Central memory CD4-positive, alpha-beta T cell (primary cell): ENCODE results near the gene ALDH9A1.
"Not testable (repeated sequence)": the region's sequence is repeated elsewhere in the genome, so short reads cannot be mapped to it uniquely, and the experiment has no call there.

Source experiments
- DNase-seq: peaks from one replicate; pipeline ENCODE4 v3.0.0; 2022

The ALDH9A1 gene

DNA sequence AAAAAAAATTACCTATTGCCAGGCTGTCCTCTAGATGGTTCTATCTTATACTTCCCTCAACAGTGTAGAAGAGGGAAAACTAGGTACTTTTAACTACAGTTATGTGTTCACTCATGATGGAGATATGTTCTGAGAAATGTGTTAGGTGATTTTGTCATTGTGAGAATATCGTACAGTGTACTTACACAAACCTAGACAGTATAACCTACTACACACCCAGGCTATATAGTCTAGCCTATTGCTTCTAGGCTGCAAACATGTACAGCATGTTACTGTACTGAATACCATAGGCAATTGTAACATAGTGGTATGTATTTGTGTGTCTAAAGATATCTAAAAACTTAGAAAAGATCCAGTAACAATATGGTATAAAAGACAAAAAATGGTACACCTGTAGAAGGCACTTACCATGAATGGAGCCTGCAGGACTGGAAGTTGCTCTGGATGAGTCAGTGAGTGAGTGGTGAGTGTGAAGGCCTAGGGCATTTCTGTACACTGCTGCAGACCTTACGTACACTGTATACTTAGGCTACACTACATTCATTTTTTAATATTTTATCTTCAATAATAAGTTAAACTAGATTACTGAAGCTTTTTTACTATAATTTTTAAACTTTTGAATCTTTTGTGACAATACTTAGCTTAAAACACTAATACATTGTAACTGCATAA lies 54.2 kb downstream of the ALDH9A1 start:
- no peak for DNase-seq

DNA sequence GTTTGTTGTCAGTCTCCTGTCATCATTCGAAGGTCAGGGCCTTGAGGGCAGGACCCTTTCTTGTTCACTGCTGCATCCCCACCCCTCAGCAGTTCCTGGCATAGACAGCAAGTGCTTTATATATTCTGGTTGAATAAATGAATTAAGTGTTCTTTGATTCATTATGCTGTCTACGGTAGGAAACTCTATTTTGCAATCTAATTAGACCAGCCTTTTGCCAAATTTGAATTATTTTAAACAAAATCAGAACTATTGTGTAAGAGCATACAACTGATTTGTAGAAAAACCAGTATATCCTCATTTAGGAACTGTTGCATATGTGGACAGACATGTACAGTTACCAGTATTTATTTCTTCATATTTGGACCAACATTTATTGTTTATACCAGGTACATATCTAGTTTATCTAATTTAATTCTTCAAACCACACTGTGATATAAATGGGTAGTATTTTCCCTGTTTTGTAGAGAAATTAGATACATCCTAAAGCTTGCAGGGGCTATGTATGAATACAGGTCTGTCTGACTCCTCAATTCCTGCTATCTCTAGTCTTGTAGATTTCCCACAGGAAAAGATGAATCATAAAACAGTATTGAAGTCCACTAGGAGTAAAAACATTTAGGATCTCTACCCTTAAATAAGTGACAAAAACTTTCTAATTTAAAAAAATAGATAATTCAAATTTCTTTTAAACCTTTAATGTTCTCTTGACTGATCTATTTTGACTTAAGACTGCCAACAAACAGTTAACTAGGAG lies 57.0 kb downstream of the ALDH9A1 start:
- no peak for DNase-seq

DNA sequence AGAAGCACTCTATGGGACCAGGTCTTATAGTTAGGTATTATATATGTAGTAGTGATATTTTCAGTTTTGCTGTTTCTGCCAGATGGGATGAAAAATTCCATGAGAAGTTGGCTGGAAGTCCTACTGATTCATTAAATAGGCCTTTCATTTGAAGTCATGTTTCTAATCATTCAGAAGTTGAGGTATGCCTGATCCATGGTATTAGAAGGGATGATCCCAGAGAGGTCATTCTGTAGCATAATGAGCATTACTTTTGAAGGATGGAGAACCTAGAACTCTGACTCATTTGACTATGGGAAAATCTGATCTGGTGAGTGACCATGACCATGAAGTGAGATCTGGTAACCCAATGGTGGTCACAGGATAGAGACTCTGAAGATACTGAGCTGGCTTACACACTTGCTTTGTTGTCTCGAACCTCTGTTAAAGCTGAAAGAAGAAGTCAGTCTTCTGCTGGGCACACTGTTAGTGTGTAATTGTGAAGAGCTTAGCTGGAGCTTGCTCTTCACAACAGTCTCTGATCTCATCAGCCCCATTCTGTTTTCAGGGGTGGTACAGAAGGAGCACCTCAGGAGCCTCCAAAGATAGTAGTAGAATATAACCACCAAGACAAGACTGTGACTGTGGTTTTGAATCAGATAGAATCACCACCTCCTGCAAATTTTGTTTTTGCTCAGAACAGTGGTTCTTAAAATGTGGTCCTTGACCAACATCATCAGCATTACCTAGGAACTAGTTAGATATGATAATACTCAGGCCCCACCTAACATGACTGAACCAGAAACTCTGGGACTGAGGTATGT lies 58.3 kb downstream of the ALDH9A1 start:
- DNase-seq: no peak

DNA sequence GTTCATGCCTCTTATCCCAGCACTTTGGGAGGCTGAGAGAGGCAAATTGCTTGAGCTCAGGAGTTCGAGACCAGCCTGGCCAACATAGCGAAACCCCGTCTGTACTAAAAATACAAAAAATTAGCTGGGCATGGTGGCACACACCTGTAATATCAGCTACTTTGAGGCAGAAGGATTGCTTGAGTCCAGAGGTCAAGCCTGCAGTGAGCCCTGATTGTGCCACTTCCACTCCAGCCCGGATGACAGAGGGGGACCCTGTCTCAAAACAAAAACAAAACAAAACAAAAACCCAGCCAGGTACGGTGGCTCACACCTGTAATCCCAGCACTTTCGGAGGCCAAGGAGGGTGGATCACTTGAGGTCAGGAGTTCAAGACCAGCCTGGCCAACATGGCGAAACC lies 60.2 kb downstream of the ALDH9A1 start:
- not testable (repeated sequence) for DNase-seq

DNA sequence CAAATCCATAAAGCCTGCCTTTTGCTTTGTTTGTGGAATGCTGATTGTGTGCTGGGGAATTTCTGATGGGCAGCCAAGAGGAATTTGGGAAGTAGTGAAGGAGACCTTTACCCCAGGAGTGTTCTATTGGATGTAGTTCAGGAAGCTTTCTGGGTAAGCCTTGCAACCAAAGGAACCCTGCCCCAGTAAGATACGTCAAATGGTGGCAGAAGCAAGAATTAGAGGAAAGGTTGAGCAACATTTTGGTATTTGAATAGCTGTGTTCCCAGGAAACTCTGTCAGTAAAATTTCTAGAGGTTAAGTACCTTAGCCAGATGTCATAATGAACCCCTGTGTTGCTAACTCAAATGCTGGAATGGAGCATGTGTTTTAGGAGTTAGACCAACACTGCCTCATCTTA lies 60.9 kb downstream of the ALDH9A1 start:
- no peak for DNase-seq

DNA sequence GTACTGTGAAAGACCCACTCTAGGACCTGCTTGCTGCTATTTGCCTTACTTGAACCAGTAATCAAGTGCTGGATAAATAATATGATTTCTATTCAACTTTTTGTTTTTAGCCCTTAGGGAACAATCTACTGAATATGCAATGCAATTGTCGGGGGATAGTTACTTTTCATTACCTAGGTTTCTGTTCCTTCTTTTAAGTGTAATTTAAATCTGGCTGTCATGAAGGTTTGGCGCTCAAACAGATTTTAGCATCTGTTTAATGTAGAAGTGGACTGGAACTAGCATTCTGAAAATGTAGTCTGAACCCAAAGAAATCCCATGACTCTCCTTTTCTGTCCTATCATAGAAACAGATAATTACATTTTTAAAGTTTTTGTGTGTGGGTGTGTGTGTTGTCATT lies 62.5 kb downstream of the ALDH9A1 start:
- DNase-seq: no peak

DNA sequence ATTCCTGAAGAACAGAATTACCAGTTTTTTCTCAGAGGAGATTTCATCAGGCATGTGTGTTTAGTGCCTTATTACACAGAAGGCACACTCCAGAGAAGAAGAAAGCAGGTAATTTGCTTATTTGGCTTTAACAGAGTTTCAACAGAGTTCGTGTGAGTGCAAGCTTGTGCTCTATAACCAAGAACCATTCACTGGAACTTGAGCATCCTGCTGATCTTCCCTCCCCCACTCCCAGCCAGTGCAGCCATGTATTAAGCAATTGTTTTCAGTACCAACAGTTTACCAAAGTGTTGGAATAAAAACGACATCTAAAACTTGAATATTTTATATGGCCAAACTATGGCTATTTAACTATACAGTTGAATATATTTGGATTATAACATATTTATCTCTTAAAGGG lies 63.0 kb downstream of the ALDH9A1 start:
- no peak for DNase-seq

DNA sequence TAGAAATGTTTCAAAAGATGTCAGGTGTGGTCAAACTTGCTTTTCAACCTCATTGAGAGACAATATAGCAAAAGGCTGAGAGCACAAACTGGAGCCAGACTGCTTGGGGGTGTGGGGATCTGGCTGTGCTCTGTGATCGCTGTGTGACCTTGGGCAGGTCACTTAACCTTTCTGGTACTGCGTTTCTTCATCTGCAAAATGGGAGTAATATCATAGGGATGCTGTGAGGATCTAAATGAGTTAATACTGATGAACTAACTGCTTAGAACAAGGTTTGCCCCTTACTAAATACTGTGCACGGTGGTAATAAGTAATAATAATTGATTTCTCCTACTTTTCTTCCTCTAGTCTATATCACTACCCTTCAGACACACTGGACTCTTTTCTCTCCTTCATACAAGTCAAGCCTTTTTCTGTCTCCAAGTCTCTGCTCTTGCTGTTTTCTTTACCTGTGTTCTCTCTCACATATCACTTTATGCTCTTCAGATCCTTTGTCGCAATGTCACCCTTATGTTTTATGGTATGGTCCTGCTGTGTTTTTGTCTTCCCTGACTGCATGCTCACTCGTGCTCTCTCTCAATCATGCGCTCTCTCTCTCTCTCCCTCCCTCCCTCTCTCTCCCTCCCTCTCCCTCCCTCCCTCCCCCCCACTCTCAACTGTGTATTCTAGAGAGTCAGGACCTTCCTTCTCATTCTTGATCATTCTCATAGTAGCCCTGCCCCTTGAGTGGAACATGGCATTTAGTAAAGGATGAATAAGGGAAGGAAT lies 64.0 kb downstream of the ALDH9A1 start:
- DNase-seq: no peak

DNA sequence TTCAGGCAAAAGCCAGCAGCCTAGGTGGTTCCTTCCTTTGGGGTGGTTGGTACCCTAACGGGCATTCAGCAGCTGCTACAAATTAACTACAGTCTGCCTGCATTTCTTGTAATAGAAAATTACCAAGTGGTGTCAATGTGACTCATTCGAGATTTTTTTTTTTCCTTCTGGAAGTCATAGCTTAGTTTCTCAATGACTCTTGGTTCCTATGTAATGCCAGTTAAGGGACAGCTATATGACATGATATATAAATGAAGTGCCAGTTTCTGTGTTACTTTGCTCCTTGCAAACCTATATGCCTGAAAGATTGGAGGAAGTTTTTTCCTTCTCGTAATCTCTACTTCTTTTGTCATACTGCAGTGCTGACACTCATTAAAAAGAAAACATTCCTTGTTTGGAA lies 64.7 kb downstream of the ALDH9A1 start:
- no peak for DNase-seq

DNA sequence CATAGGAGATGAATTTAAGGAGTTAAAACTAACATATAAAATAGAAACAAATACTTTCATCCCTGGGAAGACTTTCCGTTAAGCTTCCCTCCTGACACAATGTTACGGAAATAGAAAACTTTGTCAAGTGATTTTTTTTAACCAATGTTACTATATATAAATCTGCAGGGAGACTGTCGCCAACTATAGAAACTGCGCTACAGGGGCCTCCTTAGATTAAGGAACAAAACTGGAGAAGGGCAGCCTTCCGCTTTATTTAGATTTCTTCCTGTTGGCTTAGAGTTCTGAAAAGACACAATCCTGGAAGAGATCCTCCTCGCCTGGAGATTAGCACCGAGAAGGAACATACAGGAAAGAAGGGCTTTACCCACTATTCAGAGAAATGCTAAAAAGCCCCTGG lies 65.9 kb downstream of the ALDH9A1 start:
- no peak for DNase-seq

DNA sequence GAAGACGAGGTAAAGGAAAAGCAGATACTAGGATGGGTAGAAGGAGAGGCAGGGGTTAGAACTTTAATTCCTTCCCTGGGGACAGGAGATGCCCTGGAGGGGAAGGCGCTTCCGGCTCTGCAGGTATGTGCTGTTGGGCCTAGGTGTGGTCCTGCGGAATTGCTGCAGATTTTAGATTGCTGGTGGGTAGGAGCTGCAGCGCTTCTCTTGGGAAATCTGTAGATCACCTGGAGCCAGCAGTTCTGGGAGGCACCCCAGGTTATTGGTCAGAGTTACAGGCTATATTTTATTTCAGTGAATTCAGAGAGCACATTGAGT lies 66.3 kb downstream of the ALDH9A1 start:
- no peak for DNase-seq

DNA sequence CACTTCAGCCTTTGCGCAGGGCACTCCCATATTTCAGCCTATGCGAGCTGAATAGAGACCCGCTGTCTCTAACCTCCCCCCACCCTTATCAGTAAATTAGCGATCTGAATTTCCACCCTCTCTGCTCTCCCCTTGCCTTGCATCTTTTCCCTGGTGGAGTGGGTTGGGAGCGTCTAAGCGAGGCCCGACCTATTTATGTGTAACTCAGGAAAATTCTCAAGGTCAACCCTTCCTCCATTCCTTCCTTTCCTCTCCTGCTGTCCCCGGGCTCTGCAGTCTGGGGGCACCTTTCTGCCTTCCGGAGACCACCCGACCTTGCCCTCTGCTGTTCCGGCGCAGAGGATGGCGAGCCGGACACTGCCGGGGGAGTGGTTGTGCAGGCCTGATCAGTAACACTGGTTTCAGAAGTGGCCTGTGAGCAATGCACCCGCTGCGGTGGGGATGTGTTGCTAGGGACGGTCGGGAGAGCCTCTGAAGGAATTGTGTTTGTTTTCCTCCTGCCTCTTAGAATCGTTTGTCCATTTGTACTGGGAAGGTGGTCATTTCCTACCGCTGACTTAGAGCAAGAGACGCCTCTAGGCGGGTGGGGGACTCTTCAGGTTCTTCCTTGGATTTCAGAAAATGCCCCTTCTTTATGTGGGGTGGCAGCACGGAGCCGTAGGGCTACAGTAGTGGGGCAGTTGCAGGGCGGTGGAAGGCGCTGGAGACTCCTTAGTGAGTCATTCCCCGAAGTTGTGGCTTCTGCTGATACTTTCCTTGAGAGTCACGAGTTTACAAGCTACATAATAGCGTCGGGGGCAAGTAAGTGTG lies 66.8 kb downstream of the ALDH9A1 start:
- peak; percentile 12 for DNase-seq

DNA sequence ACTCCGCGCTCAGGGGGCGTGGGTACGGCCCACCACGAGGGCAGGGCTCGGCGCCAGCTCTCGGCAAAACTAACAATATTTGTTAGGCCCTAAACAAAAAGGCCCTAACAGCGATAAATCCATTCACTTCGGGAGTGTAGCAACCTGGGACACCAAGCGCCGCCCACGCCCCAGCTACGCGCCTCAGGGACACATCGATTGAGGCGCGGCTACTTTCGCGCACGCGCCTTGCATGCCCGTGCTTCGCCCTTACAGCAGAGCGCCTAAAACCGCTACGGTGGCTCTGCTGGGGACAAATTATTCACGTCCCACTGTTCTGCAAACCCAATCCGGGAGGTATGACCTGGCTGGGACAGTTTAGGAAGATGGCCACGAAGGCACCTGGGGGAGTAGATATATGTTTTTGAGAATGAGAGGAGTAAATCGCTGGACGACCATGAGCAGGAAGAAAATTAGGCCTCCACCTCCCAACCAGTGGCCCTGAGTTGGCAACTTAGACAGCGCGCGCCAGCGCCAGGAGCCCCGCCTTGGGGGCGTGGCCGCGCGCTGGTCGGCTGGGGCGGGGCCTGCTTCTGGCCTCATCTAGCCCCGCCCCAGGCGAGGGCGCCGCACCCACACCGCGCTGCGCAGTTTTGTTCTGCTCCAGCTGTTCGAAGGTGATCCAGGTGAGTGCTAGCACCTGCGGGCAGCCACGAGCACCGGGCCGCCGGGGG lies 67.6 kb downstream of the ALDH9A1 start, which contains the start of gene MGST3:
Gene MGST3, plus strand, starts transcription at position 606 of the 713 bp plus-strand sequence. CDS start 18,614 bp downstream, outside the sequence.
- DNase-seq: peak; percentile 92

DNA sequence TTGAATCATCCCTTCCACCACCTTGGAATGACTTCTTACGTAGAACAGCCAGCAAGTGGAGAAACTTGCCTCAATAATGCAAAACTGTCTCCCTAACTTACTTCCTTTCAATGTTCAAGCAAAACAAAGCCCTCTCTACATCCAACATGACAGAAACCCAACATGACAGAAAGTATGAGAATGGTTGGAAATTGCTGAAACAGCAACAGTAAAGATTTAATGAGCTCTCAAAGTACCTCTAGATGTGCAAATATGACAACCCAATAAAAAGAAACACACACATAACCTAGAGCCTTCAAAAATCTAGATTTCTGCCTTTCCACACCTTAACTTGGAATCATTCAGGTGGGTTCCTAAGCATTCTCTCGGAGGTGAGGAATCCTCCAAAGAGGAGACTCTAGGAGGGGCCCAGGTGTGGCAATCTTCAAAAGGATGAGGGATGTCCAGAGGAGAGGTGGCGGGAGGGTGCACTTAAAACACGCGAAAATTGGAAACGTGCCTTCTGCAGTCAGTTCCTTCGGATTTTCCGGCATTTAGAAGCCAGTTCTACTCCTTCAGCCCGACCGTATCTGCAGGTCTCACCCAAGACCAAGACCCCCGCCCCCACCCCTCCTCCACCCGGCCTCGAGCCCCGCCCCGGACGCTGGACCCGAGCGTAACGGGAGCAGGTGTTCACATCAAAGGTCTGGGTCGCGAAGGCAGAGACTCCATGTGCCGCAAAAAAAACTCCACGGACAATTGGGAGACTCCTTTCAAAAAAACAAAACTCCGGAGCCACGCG lies 68.3 kb downstream of the ALDH9A1 start:
- no peak for DNase-seq

DNA sequence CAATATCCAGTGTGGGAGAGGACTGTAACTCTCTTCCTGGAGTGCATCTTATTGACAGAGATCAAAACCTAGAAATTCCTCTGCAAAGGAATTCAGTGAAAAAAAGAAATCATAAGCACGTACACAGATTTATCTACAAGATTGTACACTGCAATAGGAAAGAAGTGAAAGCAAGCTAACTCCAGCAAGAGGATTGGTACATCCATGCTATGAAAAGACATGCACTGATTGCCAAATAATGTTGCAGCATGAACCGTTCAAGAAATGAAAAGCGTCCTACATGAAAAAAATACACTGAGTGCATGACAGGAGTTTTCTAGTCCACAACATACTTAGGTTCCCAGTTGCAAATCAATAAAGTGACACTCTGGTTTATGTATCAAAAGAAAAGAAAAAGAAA lies 69.2 kb downstream of the ALDH9A1 start:
- no peak for DNase-seq

DNA sequence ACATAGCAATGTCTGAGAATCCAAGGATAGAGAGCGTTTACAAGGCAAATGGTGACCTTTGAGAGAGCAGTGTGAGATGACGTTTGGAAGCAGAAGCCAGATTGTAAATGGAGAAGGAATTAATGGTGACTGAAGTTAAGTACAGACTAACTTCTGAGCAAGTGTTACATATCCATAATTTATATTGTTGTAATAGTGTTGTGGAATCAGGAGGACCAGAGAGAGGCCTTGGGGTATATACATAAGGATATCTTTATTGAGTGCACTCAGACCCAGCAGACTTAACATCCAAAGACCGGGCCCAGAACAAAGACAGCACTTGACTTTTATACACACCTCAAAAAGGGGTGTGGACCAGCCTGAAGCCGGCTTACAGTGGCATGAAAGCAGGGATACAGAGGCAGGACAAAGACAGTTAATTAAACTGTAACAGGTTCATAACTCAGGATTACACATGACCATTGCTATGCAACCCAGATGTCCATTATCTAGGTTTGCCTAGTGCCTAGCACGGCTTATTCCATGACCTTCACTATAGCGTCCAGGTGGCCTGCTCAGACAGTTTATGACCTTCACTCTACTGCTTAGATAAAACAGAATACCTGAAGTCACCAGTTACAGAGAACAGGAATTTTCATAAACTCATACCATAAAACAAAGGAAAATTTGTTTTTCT lies 70.1 kb downstream of the ALDH9A1 start:
- DNase-seq: no peak

DNA sequence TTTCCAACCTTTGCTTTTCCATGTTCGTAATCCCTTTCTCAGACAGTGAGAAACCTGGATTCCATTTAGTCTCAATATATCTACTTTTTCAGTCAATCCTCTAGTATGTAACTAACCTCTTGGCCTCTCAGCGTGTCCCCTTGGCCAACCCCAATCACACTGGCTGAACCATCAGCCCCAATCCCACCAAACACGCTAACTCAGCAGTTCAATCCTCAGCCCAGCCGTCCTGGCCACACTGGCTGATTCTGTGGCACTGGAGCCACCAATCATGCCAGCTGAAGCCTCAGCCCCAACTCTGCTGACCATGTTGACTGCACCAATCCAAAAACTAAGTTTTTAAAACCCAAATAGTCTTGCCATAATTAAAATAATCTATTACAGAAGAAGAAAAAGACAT lies 73.9 kb downstream of the ALDH9A1 start:
- DNase-seq: no peak

DNA sequence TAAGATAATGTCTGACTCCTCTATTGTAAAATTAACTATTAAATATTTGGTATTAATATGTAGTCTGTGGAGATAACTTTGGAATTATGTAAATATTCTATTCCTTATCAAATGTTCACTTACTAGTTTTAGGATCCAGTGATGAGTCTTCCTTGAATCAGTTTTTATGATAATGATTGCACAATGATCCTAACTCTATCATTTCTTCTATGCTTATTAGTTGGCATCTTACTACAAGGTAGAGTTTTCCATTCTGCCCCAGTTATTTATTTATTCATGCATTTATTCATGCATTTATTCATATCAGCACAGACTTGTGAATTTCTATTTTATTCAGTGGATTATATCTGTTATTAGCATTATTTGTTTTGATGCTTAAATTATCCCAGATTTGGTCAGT lies 74.7 kb downstream of the ALDH9A1 start:
- DNase-seq: no peak

DNA sequence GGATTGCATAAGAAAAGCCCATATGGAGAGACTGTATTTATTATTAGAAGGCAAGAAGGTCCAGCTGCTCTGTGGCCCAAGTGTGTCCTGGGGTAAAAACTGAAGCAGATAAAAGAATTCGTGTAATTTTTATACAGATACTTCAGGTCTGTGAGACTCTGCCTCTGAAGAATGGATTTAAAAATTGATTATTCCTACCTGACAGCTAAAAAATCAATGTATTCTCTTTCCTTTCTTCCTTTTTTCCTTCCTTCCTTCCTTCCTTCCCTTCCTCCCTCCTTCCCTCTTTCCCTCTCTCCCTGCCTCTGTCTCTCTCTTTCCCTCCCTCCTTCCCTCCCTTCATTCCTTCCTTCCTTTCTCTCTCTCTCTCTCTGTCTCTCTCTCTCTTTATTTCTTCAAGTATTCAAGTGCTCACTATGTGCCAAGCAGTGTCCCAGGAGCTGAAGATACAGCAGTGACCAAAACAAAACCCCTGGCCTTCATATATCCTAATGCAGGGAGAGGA lies 78.7 kb downstream of the ALDH9A1 start:
- DNase-seq: no peak
